EH (cell line): Measurements from ENCODE around the gene ZC3H10.

Experiments
- DNase-seq: peaks from one replicate; pipeline ENCODE4 v3.0.0-alpha.2; 2015; ENCODE audit warnings: low read depth

Gene ZC3H10

DNA sequence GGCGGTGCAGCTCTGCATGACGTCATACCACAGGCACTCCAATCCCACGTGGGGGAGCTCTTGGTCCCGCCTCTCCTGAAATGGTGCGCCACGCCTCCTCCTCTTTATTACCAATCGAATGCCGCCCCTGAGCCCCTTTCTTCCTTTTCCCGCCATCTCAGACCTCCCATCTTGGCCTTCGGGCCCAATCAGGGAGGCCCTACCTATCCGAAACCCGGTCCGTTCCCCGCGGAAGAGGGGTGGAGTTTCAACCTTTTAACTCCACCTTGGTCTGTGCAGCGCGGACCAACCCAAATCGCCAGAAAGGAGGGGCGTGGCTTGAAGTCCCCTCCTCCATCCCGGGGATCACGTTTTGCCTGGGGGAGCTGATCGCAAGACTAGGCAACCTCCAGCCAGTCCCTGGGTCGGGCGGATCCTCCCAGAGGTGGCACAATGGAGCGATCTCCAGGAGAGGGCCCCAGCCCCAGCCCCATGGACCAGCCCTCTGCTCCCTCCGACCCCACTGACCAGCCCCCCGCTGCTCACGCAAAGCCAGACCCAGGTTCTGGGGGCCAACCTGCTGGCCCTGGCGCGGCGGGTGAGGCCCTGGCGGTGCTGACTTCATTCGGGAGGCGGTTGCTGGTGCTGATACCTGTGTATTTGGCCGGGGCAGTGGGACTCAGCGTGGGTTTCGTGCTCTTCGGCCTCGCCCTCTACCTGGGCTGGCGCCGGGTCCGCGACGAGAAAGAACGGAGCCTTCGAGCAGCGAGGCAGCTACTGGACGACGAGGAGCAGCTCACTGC, 10.0 kb downstream of the ZC3H10 start, which contains the start of gene ESYT1:
ESYT1 (plus strand) TSS at position 380 of the 782 bp plus-strand sequence; CDS start at position 433, 53 bp downstream.
- DNase-seq = peak; percentile 100

DNA sequence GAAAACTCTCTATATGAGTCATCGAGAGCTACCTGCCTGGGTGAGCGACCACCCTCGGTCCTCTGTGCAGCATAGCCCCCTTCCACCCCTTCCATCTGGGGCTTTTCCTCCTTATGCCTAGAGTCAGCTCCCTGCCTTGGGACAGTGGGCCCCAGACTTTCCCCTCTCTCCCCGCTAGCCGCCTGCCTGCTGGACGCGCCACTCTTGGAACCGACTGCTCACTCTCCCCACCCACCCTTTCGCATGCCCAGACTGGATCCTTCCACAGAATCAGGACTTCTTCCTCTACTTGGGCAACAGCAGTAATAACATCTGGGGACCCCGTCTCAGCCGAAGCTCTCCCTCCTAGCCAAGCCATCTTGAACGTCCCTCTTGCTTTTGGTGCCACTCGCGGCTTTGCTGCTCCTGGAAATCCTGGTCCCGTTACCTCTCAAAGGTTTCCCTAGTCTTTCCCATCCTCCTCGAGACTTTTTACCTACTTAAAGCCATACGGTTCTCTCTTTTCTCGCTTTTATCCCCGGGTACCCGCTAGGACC, 10.7 kb downstream of the ZC3H10 start:
- DNase-seq = peak; percentile 32

DNA sequence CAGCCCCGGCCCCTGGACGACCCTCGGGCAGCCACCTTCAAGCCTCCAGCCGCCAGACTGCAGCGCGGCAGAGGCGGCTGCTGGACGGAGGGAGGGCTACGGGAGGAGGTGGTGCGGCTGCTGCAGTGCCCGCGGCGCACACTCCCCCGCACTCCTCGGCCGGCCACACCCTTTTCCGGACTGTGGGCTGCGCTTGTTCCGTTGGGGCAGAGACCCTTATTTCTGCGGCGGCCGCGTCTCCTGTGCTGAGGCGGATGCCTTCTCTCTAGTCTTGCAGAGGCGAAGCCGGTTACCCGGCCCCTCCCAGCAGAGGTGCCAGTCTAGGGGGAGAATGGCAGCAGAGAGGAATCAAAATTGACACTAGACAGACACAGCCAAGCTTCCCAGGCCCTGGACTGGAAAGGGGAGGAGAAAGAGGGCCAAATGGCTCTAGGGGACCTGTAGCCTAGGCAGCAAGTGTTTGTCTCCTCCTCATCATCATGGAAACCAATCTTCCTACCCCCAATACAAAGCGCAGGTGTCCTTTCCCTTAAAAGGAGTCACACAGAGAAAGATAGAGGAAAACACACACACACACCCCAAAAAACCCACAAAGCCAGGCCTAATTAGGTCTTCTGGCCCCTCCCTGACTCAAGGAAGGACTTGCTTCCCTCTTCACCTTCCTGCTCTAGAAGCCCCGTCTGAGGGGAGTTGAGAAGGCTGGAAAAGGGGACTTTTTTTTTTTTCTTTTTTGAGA, 11.3 kb downstream of the ZC3H10 start:
- peak; percentile 70 for DNase-seq

DNA sequence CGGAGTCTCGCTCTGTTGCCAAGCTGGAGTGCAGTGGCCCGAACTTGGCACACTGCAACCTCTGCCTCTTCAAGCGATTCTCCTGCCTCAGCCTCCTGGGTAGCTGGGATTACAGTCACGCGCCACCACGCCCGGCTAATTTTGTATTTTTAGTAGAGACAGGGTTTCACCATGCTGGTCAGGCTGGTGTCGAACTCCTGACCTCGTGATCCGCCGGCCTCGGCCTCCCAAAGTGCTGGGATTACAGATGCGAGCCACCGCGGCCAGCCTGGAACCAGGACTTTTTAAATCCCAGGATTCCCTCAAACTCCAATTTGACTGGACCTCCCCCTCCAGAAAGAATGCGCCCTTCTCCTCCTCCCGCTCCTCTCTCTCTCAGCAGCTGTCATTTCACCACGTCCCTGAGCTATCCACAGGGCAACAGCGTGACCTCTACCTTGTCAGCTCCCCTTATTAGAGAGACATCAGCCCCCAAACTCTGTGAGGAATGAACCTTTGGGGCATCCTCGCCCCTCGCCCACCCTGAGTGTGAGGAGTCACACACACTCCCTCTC, 12.0 kb downstream of the ZC3H10 start:
- no peak for DNase-seq

DNA sequence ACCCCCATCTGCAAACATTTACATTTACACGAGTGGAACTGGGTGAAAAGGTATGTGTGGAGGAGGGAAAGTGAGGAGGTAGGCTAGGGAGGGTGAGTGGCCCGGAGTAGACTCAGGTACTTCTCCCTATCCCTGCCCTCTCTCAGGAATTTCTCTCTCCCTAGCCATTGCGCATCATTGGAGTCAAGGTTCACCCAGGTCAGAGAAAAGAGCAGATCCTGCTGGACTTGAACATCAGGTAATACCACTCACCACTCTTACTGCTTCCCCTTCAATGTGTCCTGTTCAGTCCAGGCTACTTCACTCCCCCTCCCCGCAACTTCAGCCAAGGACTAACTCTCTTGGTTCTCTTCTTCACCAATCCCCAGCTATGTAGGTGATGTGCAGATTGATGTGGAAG, 12.8 kb downstream of the ZC3H10 start:
- DNase-seq = no peak

DNA sequence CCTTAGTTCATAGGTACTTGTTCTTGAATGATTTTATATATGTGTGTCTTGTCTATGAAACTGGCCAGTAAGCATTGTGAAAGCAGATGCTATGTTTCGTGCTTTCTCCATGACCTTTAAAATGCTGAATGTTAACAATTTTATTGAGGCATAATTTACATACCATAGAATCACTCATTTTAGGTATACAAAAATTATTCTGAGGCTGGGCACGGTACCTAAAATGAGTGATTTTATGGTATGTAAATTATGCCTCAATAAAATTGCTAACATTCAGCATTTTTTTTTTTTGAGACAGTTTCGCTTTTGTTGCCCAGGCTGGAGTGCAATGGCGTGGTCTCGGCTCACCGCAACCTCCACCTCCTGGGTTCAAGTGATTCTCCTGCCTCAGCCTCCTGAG, 16.8 kb downstream of the ZC3H10 start:
- no peak for DNase-seq

DNA sequence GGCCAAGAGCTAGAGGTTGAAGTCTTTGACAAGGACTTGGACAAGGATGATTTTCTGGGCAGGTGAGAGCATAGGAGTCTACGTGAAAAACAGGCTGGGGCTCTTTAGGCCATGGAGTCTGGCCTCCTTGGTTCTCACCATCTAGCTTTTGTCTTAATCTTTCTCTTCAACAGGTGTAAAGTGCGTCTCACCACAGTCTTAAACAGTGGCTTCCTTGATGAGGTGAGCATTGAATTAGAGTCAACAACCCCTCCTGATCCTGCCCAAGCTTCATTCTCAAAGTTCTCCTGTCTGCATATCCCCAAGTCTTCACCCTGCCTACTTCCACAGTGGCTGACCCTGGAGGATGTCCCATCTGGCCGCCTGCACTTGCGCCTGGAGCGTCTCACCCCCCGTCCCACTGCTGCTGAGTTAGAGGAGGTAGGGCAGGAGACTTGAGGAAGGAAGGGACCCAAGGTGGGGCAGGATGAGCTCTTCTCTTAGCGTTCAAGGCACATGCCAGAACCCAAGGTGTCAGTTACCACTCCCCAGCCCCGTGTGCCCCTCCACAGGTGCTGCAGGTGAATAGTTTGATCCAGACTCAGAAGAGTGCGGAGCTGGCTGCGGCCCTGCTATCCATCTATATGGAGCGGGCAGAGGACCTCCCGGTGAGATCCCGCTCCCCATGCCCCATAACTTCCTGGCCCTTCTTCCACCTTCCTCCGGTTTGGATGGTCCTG, 19.9 kb downstream of the ZC3H10 start:
- DNase-seq = no peak

DNA sequence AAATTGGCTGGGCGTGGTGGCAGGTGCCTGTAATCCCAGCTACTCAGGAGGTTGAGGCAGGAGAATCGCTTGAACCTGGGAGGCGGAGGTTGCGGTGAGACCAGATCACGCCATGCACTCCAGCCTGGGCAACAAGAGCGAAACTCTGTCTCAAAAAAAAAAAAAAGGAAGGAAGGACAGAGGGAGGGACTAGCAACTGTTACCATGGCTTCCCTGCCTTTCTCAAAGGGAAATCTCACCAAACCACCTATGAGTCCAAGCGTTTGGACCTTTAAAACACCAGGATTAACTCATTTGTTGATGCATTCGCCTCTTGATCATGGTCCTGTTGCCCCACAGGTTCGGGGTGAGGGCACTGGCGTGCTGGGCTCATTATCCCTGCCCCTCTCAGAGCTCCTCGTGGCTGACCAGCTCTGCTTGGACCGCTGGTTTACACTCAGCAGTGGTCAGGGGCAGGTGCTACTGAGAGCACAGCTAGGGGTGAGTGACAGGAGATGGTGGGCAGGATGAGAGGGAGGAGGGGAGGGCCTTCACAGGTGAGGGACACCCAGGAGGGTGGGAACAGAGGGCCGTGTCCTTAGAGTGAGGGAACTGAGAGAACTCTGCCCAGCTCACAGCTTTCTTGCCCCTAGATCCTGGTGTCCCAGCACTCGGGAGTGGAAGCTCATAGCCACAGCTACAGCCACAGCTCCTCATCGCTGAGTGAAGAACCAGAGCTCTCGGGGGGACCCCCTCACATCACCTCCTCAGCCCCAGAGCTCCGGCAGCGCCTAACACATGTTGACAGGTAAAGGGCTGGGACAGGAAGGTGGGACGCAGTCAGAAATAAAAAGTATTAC, 24.1 kb downstream of the ZC3H10 start:
- no peak for DNase-seq

DNA sequence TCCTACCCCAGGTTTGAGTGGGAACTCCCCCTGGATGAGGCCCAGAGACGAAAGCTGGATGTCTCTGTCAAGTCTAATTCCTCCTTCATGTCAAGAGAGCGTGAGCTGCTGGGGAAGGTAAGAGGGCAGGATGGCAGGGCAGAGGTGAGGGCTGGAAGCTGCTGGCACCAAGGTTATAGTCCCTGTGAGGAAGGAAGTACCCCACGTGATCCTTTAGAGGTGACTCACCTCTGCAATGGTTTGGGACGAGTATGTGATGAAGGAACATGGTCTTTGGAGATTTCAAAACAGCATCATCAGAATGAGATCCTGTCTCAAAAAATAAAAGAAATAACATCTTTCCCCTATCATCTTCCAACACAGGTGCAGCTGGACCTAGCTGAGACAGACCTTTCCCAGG, 25.2 kb downstream of the ZC3H10 start:
- DNase-seq = no peak

DNA sequence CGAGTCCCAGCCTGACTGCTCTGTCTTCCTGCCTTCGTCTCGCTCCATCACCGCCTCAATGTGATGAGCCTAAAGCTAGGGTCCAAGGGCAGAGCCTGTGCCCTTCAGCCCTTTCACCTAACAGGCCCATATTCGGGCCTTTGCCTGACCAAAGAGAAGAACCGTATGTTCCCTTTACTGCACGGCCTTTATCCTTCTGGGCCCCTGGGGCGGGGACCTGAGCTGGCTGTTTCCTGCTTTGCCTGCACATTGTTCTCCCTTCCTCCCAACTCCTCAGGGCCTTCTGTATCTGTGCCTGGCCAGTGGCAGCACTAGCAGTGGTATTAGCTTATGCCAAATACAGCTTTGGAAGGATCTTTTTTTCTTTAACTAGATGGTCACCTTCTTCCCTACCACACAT, 25.8 kb downstream of the ZC3H10 start:
- DNase-seq = no peak

DNA sequence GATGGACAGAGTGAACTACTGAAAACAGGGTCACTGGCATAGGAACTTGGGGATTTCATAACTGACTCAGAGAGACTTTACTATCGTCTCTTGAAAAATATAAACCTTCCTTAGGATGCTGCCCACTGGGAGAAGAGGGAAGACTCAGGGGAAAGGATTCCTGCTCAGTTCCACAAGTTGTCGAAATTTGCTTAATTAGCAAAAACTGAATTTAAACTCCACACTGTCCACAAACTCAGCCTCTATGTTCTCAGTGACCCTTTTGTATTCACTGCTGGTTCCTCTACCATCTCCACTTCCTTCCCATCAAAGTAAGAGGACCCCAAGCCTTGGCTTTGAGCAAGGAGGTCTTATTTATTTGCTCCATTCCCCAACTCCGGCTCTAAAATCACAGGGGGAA, 27.2 kb downstream of the ZC3H10 start:
- no peak for DNase-seq

DNA sequence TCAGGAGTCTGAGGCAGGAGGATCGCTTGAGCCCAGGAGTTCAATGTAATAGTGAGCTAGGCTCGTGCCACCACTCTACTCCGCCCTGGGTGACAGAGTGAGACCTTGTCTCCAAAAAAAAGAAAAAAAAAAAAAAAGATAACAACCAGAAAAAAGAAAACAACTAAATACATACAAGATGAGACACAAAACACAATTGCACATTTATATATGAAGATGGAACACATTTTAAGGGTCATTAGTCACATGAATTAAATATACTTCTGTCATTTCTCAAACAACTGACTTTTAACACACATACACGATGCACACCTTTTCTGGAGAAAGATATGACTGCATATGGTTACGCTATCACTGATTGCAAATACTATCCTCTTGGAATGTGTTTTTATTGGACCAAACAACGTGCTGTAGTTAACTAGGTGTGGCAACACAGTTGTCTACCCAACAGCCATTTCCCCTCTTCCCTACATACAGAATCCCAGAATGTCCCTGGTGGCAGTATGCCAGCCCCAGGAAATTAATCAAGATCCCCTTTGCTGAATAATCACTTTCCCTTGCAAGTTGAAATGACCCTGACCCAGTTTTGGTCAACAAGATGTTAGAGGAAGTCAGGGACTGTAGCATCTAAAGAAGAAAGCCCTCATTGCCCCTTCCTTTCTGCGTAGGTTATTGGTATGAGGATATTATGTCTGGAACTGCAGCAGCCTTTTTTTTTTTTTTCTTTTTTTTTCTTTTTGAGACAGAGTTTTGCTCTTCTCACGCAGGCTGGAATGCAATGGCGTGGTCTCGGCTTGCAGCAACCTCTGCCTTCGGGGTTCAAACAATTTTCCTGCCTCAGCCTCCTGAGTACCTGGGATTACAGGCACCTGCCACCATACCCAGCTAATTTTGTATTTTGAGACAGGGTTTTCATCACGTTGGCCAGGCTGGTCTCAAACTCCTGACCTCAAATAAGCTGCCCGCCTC, 28.7 kb downstream of the ZC3H10 start:
- DNase-seq = no peak

DNA sequence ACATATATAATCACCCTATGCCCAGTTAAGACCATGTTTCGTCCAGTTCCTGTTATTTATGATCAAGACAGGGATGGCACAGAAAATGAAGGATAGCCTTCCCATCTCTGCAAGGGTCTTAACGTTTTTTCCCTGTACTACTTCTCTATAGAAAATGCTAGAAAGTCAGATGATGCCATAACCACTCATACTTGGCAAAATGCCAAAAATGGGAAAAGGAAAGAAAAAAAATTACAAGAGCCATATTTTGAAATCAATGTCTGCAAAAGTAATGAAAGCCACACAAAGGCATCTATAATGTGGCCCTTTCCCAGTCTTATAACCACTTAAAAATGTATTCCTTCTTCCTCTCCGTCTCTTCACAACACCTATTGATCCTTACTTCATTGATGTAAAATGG, 32.5 kb downstream of the ZC3H10 start:
- DNase-seq = peak; percentile 30

DNA sequence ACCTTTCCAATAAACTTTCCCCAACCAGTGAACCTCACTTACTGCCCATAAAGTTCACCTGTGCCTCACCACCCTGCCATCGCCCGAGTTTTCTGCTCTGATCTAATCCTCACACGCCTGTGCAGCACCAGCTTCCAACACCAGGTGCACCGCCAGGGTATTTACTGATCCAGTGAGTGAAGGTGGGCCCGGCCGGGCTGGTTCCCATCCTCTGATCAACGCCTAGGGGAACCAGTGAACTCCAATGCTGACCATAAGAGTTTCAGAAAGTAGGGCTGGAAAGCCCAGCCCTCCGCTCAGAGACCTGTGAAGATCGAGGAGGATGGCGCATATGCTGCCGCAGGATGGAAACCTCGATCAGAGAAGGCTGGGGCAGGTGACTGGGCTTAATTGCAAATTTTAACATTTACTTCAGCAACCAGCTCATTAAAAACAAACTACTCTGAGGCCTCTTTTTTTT, 33.6 kb downstream of the ZC3H10 start:
- no peak for DNase-seq

DNA sequence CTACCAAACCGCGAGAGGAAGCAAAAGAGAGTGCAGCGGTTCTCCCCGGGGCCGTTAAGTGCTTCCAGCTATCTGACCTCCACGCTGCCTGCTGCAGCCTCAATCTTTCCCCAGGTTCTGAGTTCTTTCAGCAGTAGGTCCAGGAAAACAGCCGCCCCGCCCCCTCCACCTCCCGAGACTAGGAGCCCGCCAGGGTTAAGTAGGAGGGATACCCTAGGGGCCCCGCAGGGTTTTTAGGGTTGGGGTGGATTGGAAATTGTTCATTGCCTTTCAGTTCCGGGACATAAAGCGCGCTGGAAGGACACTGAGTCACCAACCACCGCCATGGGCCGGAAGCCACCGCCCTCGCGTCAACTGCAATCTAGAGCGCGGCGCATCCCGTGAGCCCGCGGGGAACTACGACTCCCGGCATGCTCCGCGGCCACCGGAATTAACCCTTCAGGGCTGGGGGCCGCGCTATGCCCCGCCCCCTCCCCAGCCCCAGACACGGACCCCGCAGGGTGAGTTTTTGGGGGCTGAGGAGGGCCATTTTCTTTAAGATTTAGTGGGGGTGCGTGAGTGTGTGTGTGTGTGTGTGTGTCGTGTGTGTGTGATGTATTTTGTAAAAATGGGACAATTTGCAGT, 34.2 kb downstream of the ZC3H10 start, which contains the start of gene MYL6B:
MYL6B (plus strand) TSS at position 456 of the 624 bp plus-strand sequence. CDS start 1,332 bp downstream, outside the sequence.
- peak; percentile 92 for DNase-seq

DNA sequence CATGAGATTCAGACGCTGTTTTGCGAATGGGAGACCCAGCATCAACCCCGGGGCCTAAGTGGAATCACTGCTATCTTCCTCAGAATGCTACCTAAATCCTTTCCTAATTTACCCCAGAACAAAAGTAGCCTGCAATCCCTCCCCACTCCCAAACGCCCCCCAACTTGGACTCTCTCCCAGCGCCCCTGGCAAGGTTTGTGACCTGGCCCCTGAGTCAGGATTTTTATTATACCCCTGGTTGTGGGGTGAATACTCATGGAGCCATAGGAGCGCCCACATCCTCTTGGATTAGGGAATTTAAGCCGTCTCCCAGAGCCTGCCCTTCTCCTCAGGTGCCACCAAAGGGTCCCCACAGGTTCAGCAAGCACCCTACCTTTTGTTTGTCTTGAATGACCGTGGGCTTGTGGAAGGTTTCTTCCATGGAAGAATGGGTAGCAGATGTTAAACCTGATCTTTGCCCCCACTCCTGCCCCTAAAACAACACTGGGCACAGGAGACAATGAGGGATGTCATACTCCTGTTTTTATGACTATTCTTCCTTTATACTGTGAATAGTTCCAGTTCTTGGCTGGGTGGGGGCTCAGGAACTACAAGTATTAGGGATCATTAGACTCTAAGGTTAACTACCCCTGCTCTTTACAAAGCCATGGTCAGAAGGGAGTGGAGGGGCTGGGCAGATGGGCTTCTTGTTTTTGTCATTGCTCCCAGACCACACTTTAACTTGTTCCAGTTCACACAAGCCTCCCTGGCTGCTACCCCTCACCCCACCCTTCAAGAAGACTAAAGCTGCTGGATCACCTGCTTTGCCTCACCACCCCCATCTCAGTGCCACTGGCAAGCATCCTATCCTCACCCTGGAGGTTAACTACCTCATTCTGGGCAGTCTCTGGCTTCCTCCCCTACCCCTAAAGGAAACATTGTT, 35.0 kb downstream of the ZC3H10 start:
- no peak for DNase-seq

DNA sequence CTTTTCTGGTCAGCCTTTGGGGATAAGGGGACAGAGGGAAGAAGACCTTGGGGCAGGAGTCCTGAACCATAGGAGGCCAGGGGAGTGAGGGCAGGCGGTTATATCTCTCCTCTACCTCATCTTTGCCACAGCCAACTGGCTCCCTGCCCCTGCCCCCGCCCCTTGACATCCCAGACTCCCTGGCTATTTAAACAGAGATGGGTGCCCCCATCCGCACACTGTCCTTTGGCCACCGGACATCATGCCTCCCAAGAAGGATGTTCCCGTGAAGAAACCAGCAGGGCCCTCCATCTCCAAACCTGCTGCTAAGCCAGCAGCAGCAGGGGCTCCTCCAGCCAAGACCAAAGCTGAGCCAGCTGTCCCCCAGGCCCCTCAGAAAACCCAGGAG, 35.6 kb downstream of the ZC3H10 start:
- DNase-seq = no peak

DNA sequence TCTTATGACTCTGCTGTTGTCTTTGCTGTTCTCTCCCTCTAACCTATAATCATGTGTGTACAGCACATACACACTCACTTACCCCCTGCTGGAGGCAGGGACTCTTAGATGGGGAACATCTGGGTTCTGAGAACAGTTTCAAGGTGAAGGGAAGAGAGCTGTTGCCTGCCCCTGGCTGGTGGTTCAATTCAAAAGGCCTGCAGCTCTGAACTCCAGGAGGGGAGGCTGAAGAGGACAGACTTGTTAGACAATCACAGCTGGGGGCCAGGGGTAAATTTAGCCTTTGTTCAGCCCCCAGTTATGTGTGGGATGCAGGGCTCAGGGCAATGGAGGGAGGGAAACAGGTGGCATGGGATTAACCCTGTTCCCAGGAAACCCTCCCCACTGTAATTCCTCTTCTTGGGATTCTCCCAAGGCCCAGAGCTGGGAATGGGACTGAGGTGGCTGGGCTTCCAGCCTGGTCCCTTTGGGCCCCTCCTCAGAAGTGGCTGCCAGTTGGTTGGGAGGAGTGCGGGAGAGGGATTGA, 36.2 kb downstream of the ZC3H10 start:
- DNase-seq = no peak
